Measurements from ENCODE around the gene LORICRIN. TPM values are rescaled to one million over a fixed set of nuclear protein-coding genes. Genes with fewer than 3 reads are reported as not detected.

The LORICRIN gene
- total and polyA plus RNA-seq, 2 of the 4 experiments (the other 2 are of a cell fraction): not detected

DNA sequence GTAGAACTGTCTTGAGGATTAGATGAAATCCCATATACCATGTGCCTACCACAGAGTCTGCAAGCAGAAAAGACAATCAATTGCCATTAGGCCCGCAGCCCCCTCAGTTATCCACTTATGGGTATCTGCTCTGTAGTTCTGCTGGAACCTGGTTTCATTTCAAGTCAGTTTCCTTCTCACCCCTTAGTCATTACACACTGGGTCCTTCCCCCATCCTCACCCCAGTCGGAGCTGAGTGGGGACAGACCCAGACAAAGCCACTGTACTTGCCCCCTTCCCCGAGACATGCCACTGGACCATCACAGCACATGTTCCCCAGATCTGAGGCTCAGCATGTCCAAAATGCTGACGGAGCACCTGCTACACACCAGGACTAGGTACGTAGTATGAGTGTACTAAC is 32.0 kb downstream of the LORICRIN start:
- Histone ChIP-seq H3K4me3 (ENCODE audit: insufficient read depth, low read depth, low read length) (no peak overlapping the region), H3K79me1 (ENCODE audit: low read depth in 1 of 2, low read length in 2 of 2) (no peaks in the 10 kb centered on the region), H3K4ac (ENCODE audit: low read depth, low read length) (no peak overlapping the region), H2BK15ac (ENCODE audit: low read depth, low read length) (no peak overlapping the region), H3K27ac (ENCODE audit: insufficient read depth, low read length) (no peak overlapping the region), H4K8ac (ENCODE audit: low read depth in 2 of 2, low read length in 2 of 2) (no peak overlapping the region), H3K4me1 (ENCODE audit: control insufficient read depth, insufficient read depth, low read length) (no peaks in the 10 kb centered on the region), H4K20me1 (ENCODE audit: insufficient read depth, low read length) (no peaks in the 10 kb centered on the region), H3K9ac (ENCODE audit: low read depth, low read length) (no peak overlapping the region), H4K5ac (ENCODE audit: low read depth, low read length) (no peak overlapping the region), H3K36me3 (ENCODE audit: control insufficient read depth, insufficient read depth, low read length) (no peaks in the 10 kb centered on the region), H3K27me3 (ENCODE audit: control insufficient read depth, insufficient read depth, low read length) (no peaks in the 10 kb centered on the region), H2BK5ac (ENCODE audit: low read depth, low read length, poor library complexity, severe bottlenecking) (no peak overlapping the region), H3K18ac (ENCODE audit: low read depth, low read length) (no peak overlapping the region), H2AK5ac (ENCODE audit: low read depth, low read length) (no peak overlapping the region), H2BK120ac (ENCODE audit: low read depth, low read length) (no peak overlapping the region), H3K4me2 (ENCODE audit: low read depth, low read length) (no peak overlapping the region), H3K56ac (ENCODE audit: extremely low read depth, insufficient read depth, low read length) (no peak overlapping the region), H2BK20ac (ENCODE audit: low read depth, low read length) (no peak overlapping the region), H3K9me3 (ENCODE audit: control insufficient read depth, insufficient read depth, low read length) (no peaks in the 10 kb centered on the region), H3K9me1 (ENCODE audit: insufficient read depth, low read length) (no peaks in the 10 kb centered on the region), H4K91ac (ENCODE audit: insufficient read depth, low read depth, low read length) (no peak overlapping the region), H2AK9ac (replicated peaks; ENCODE audit: low read depth, low read length, poor library complexity) (no peak overlapping the region), H3K14ac (replicated peaks; ENCODE audit: low read depth, low read length) (no peak overlapping the region), H2AFZ (replicated peaks; ENCODE audit: low read length, poor library complexity) (no peak overlapping the region), H3K23ac (ENCODE audit: low read depth, low read length) (no peak overlapping the region)
- intact Hi-C loops (cut with micrococcal nuclease) (no loop called here), in situ Hi-C loops (cut with MboI; ENCODE audit: low sequenced_read_pairs) (no loop called here), dilution Hi-C loops (cut with HindIII; ENCODE audit: low sequenced_read_pairs, unreplicated experiment) (no loop called here)
- ATAC-seq (ENCODE audit: low read depth) (no peak), DNase-seq (no peak)
- WGBS, 2 experiments (ENCODE audit: extremely low coverage in 2 of 2, insufficient read length in 1 of 2): no CpG with 5 or more reads among the region's 5 CpGs
- no TSS peak for BruUV-seq (replicated peaks)
- ChIA-PET POLR2A (ENCODE audit: unreplicated experiment) (no interaction called here), CTCF (interaction anchor here (0.7 kb wide), 1 partner anchor 371 kb away, joined by 3 read pairs; no protein-coding TSS in a partner anchor)
- TF ChIP-seq CHD1 (IDR thresholded peaks at IDR 0.05; ENCODE audit: low read depth, low read length) (no peak), RFX5 (IDR thresholded peaks at IDR 0.05; ENCODE audit: low read depth, low read length) (no peak), CEBPB (IDR thresholded peaks at IDR 0.05; ENCODE audit: low read depth, low read length) (no peak), RCOR1 (IDR thresholded peaks at IDR 0.05; ENCODE audit: insufficient replicate concordance, low read length) (no peak), MAZ (IDR thresholded peaks at IDR 0.05; ENCODE audit: borderline replicate concordance, low read depth, low read length) (no peak), NFE2L2 (IDR thresholded peaks at IDR 0.05; ENCODE audit: low read depth, low read length) (no peak), RAD21 (IDR thresholded peaks at IDR 0.05; ENCODE audit: low read length) (no peak), FOS (IDR thresholded peaks at IDR 0.05; ENCODE audit: low read depth, low read length) (no peak), MAFK (IDR thresholded peaks at IDR 0.05; ENCODE audit: low read depth, low read length) (no peak)
- TF ChIP-seq, protein P1, sequence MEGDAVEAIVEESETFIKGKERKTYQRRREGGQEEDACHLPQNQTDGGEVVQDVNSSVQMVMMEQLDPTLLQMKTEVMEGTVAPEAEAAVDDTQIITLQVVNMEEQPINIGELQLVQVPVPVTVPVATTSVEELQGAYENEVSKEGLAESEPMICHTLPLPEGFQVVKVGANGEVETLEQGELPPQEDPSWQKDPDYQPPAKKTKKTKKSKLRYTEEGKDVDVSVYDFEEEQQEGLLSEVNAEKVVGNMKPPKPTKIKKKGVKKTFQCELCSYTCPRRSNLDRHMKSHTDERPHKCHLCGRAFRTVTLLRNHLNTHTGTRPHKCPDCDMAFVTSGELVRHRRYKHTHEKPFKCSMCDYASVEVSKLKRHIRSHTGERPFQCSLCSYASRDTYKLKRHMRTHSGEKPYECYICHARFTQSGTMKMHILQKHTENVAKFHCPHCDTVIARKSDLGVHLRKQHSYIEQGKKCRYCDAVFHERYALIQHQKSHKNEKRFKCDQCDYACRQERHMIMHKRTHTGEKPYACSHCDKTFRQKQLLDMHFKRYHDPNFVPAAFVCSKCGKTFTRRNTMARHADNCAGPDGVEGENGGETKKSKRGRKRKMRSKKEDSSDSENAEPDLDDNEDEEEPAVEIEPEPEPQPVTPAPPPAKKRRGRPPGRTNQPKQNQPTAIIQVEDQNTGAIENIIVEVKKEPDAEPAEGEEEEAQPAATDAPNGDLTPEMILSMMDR (conservative IDR thresholded peaks at IDR 0.05; ENCODE audit: low read depth, low read length): no peak

Measured in IMR-90 (cell line).